Keratinocyte (primary cell): ENCODE measurements around the gene PDE8A. TPM values are rescaled to one million over a fixed set of nuclear protein-coding genes. Genes with fewer than 3 reads are reported as not detected.

Experiments
- DNase-seq: peaks from one replicate; pipeline ENCODE4 v3.0.0-alpha.2; 2011; ENCODE audit warnings: low read depth, missing footprints, low spot score
- FAIRE-seq: peaks from 2 replicates; lab custom pipeline; 2011; peaks lifted over from hg19 to GRCh38; lab: Jason Lieb, UNC
- H2AFZ ChIP-seq: 2 replicates; pipeline ENCODE4 v1.6.0; 2012; ENCODE audit warnings: low read length, control low read depth, inconsistent platforms; ENCODE audit not compliant: control insufficient read depth
- H3K27ac ChIP-seq: 2 replicates; pipeline ENCODE4 v1.5.1; 2011; ENCODE audit warnings: low read length; ENCODE audit not compliant: control insufficient read depth, insufficient read depth
- H3K27me3 ChIP-seq: 3 replicates; pipeline ENCODE4 v1.6.0; 2011; ENCODE audit warnings: low read length; ENCODE audit not compliant: control insufficient read depth, insufficient read depth; ENCODE audit errors: extremely low read depth
- H3K36me3 ChIP-seq, 2 experiments: 2 replicates in 1 of 2; 3 replicates in 1 of 2; pipeline ENCODE4 v1.5.1; 2011; ENCODE audit warnings: low read length in 2 of 2, mild to moderate bottlenecking in 1 of 2; ENCODE audit not compliant: control insufficient read depth in 2 of 2, insufficient read depth in 2 of 2; ENCODE audit errors: extremely low read depth in 1 of 2
- H3K4me1 ChIP-seq: 3 replicates; pipeline ENCODE4 v1.5.1; 2011; ENCODE audit warnings: low read length; ENCODE audit not compliant: control insufficient read depth, insufficient read depth; ENCODE audit errors: extremely low read depth
- H3K4me2 ChIP-seq: 3 replicates; pipeline ENCODE4 v1.6.0; 2011; ENCODE audit warnings: low read depth, low read length; ENCODE audit not compliant: control insufficient read depth, insufficient read depth; ENCODE audit errors: extremely low read depth
- H3K4me3 ChIP-seq, 3 experiments: fragments of 200-600 bp in 1 of 3; sonication (generic) in 1 of 3; 2 replicates in 2 of 3; 3 replicates in 1 of 3; pipeline ENCODE4 v1.5.1; 2011 to 2016; ENCODE audit warnings: low read length in 3 of 3, mild to moderate bottlenecking in 3 of 3, control low read depth in 2 of 3, inconsistent platforms in 1 of 3, low read depth in 1 of 3, mixed read lengths in 1 of 3, mixed run types in 1 of 3, moderate library complexity in 1 of 3; ENCODE audit not compliant: control insufficient read depth in 2 of 3, insufficient read depth in 2 of 3; ENCODE audit errors: extremely low read depth in 1 of 3
- H3K79me2 ChIP-seq: 2 replicates; pipeline ENCODE4 v1.6.0; 2012; ENCODE audit warnings: low read length; ENCODE audit not compliant: control insufficient read depth, insufficient read depth
- H3K9ac ChIP-seq: 3 replicates; pipeline ENCODE4 v1.6.0; 2011; ENCODE audit warnings: low read length; ENCODE audit not compliant: control insufficient read depth, insufficient read depth; ENCODE audit errors: extremely low read depth
- H3K9me1 ChIP-seq: 3 replicates; pipeline ENCODE4 v1.6.0; 2011; ENCODE audit warnings: low read length; ENCODE audit not compliant: control insufficient read depth, insufficient read depth; ENCODE audit errors: extremely low read depth
- H3K9me3 ChIP-seq: 2 replicates; pipeline ENCODE4 v1.5.1; 2012; ENCODE audit warnings: low read depth, low read length; ENCODE audit not compliant: control insufficient read depth
- H4K20me1 ChIP-seq: 3 replicates; pipeline ENCODE4 v1.6.0; 2011; ENCODE audit warnings: low read length; ENCODE audit not compliant: control insufficient read depth, insufficient read depth; ENCODE audit errors: extremely low read depth
- EZH2 ChIP-seq: IDR thresholded peaks from one replicate; pipeline ENCODE4 v1.6.1; 2012; ENCODE audit warnings: inconsistent platforms, mild to moderate bottlenecking, low read length, moderate library complexity
- dilution Hi-C: fragments of 300-500 bp; cut with MboI; formaldehyde crosslinking; loops from one replicate; pipeline ENCODE4 v1.7.0; 2020; ENCODE audit warnings: low sequenced_read_pairs; ENCODE audit not compliant: extremely low pct_ligation_motif_present
- polyA plus RNA-seq, 5 experiments: library from polyadenylated mRNA; depleted of rRNA in 3 of 5; stranded (reverse) in 3 of 5; stranded (forward) in 1 of 5; unstranded in 1 of 5; fragments of >200 nt; gene quantifications; 1 replicate in 1 of 5; 2 replicates in 3 of 5; 3 replicates in 1 of 5; pipeline versions ENCODE4 v1.2.1 to v1.2.3, GENCODE V29; 2011 to 2012; ENCODE audit warnings: missing spikeins in 2 of 5, low read depth in 1 of 5, low replicate concordance in 1 of 5
- TF ChIP-seq, protein P1 (sequence below), 3 experiments: IDR thresholded peaks in 1 of 3; conservative IDR thresholded peaks in 1 of 3; optimal IDR thresholded peaks in 1 of 3; 2 replicates in 2 of 3; 3 replicates in 1 of 3; pipeline versions ENCODE3 to v1.5.1; 2011; ENCODE audit warnings: low read length in 3 of 3, mild to moderate bottlenecking in 3 of 3, moderate library complexity in 2 of 3, control low read depth in 1 of 3, inconsistent platforms in 1 of 3; ENCODE audit not compliant: insufficient read depth in 2 of 3; ENCODE audit errors: extremely low read depth in 1 of 3

Gene PDE8A
- polyA plus RNA-seq, 1 donor (not counting 4 experiments of a cell fraction or from before 2014, with no cell fraction given), result 24.1 TPM

GRCh38 chr15:85091990-85092389, 110.3 kb downstream of the PDE8A start:
- no peaks in the 10 kb centered on the region for H3K9me3 ChIP-seq
- DNase-seq, result no peak
- no peaks in the 10 kb centered on the region for H4K20me1 ChIP-seq
- H3K4me3 ChIP-seq, result no peak overlapping the region
- dilution Hi-C loops, result no loop called here
- H3K9ac ChIP-seq, result no peak overlapping the region
- H3K27me3 ChIP-seq, result no peaks in the 10 kb centered on the region
- H3K4me1 ChIP-seq, result no peaks in the 10 kb centered on the region
- no peak for TF ChIP-seq EZH2
- TF ChIP-seq, protein P1, sequence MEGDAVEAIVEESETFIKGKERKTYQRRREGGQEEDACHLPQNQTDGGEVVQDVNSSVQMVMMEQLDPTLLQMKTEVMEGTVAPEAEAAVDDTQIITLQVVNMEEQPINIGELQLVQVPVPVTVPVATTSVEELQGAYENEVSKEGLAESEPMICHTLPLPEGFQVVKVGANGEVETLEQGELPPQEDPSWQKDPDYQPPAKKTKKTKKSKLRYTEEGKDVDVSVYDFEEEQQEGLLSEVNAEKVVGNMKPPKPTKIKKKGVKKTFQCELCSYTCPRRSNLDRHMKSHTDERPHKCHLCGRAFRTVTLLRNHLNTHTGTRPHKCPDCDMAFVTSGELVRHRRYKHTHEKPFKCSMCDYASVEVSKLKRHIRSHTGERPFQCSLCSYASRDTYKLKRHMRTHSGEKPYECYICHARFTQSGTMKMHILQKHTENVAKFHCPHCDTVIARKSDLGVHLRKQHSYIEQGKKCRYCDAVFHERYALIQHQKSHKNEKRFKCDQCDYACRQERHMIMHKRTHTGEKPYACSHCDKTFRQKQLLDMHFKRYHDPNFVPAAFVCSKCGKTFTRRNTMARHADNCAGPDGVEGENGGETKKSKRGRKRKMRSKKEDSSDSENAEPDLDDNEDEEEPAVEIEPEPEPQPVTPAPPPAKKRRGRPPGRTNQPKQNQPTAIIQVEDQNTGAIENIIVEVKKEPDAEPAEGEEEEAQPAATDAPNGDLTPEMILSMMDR (optimal IDR thresholded peaks at IDR 0.05 in 1 of 3, IDR thresholded peaks at IDR 0.05 in 1 of 3, conservative IDR thresholded peaks at IDR 0.05 in 1 of 3; ENCODE audit: extremely low read depth in 1 of 3, insufficient read depth in 2 of 3, low read length in 3 of 3), result no peak
- no peak overlapping the region for H3K4me2 ChIP-seq
- FAIRE-seq, result no peak
- no peak overlapping the region for H2AFZ ChIP-seq
- H3K36me3 ChIP-seq, result peaks cover 0 to 4% of the 10 kb centered on the region in 2 experiments
- H3K9me1 ChIP-seq, result no peaks in the 10 kb centered on the region
- no peak overlapping the region for H3K27ac ChIP-seq
- H3K79me2 ChIP-seq, result no peaks in the 10 kb centered on the region

- FAIRE-seq (peak; percentile 73), DNase-seq (no peak)
- H3K9me3 ChIP-seq, result no peaks in the 10 kb centered on the region
- no peaks in the 10 kb centered on the region for H3K27me3 ChIP-seq
- H3K4me3 ChIP-seq, result no peak overlapping the region
- dilution Hi-C loops, result no loop called here
- H4K20me1 ChIP-seq, result no peaks in the 10 kb centered on the region
- no peak for TF ChIP-seq EZH2
- TF ChIP-seq, protein P1 (optimal IDR thresholded peaks at IDR 0.05 in 1 of 3, IDR thresholded peaks at IDR 0.05 in 1 of 3, conservative IDR thresholded peaks at IDR 0.05 in 1 of 3; ENCODE audit: extremely low read depth in 1 of 3, insufficient read depth in 2 of 3, low read length in 3 of 3), result no peak
- H3K4me1 ChIP-seq, result no peaks in the 10 kb centered on the region
- H3K4me2 ChIP-seq, result no peak overlapping the region
- no peak overlapping the region for H2AFZ ChIP-seq
- no peak overlapping the region for H3K9ac ChIP-seq
- H3K79me2 ChIP-seq, result no peaks in the 10 kb centered on the region
- H3K36me3 ChIP-seq, result peaks cover 2 to 4% of the 10 kb centered on the region in 2 experiments
- H3K27ac ChIP-seq, result no peak overlapping the region
- no peaks in the 10 kb centered on the region for H3K9me1 ChIP-seq
These were observed 113.0 kb downstream of the PDE8A start for GRCh38 chr15:85094685-85095084.
